Measurements from ENCODE around the gene PAK6.

The PAK6 gene

GRCh38 chr15:40285151-40285550 lies 46.3 kb downstream of the PAK6 start:
- no peak for TF ChIP-seq CTCF (IDR thresholded peaks at IDR 0.05; ENCODE audit: low read depth, low read length)
- no peak overlapping the region for H3K4me3 ChIP-seq (ENCODE audit: low read depth, low read length)
- no peaks in the 10 kb centered on the region; the same call in none of the 2 replicates for H3K4me1 ChIP-seq
- peaks cover 21% of the 10 kb centered on the region for H3K27me3 ChIP-seq
- H3K36me3 ChIP-seq, result no peaks in the 10 kb centered on the region
- DNase-seq, result no peak
- H3K9me3 ChIP-seq, result no peaks in the 10 kb centered on the region

- Histone ChIP-seq H3K27me3 (peaks cover 21% of the 10 kb centered on the region), H3K4me1 (no peaks in the 10 kb centered on the region; the same call in none of the 2 replicates), H3K9me3 (no peaks in the 10 kb centered on the region), H3K4me3 (ENCODE audit: low read depth, low read length) (no peak overlapping the region), H3K36me3 (no peaks in the 10 kb centered on the region)
- TF ChIP-seq CTCF (IDR thresholded peaks at IDR 0.05; ENCODE audit: low read depth, low read length), result no peak
- no peak for DNase-seq
Observed at GRCh38 chr15:40285554-40286011, 46.7 kb downstream of the PAK6 start.

GRCh38 chr15:40286061-40286532 lies 47.2 kb downstream of the PAK6 start:
- TF ChIP-seq CTCF (IDR thresholded peaks at IDR 0.05; ENCODE audit: low read depth, low read length), result no peak
- no peak for DNase-seq
- Histone ChIP-seq H3K9me3 (no peaks in the 10 kb centered on the region), H3K36me3 (no peaks in the 10 kb centered on the region), H3K4me3 (ENCODE audit: low read depth, low read length) (no peak overlapping the region), H3K27me3 (peaks cover 21% of the 10 kb centered on the region), H3K4me1 (no peaks in the 10 kb centered on the region; the same call in none of the 2 replicates)

- DNase-seq, result no peak
- peaks cover 16% of the 10 kb centered on the region for H3K27me3 ChIP-seq
- H3K9me3 ChIP-seq, result no peaks in the 10 kb centered on the region
- H3K36me3 ChIP-seq, result no peaks in the 10 kb centered on the region
- no peak overlapping the region for H3K4me3 ChIP-seq (ENCODE audit: low read depth, low read length)
- no peak for TF ChIP-seq CTCF (IDR thresholded peaks at IDR 0.05; ENCODE audit: low read depth, low read length)
- no peaks in the 10 kb centered on the region; the same call in none of the 2 replicates for H3K4me1 ChIP-seq
Observed at GRCh38 chr15:40286794-40287193, 47.9 kb downstream of the PAK6 start.

GRCh38 chr15:40287505-40287904 lies 48.6 kb downstream of the PAK6 start:
- Histone ChIP-seq H3K4me1 (no peaks in the 10 kb centered on the region; the same call in none of the 2 replicates), H3K27me3 (peaks cover 9% of the 10 kb centered on the region)

More at GRCh38 chr15:40287505-40287904, 48.6 kb downstream of the PAK6 start:
- no peaks in the 10 kb centered on the region for H3K36me3 ChIP-seq
- no peak for DNase-seq
- H3K9me3 ChIP-seq, result no peaks in the 10 kb centered on the region
- no peak for TF ChIP-seq CTCF (IDR thresholded peaks at IDR 0.05; ENCODE audit: low read depth, low read length)
- no peak overlapping the region for H3K4me3 ChIP-seq (ENCODE audit: low read depth, low read length)
